ENCODE results near the gene PSKH1. TPM values are rescaled to one million over a fixed set of nuclear protein-coding genes. Genes with fewer than 3 reads are reported as not detected.
A peak's percentile ranks its signal among the peaks of the same experiment; 100 is the strongest.

Gene PSKH1
- total and polyA plus RNA-seq, 9 of the 15 experiments (the other 6 are each of a cell fraction or from before 2014, with no cell fraction given): 0.96 to 20.9 (median 9.4) TPM

- TF ChIP-seq RNF219 (CRISPR knock-in tag; IDR thresholded peaks at IDR 0.05) (no peak), MEIS2 (IDR thresholded peaks at IDR 0.05; ENCODE audit: partially characterized antibody) (no peak), SAFB2 (IDR thresholded peaks at IDR 0.05; ENCODE audit: borderline replicate concordance, low read depth, low read length, severe bottlenecking) (no peak), ZNF23 (CRISPR knock-in tag; IDR thresholded peaks at IDR 0.05) (no peak), HDAC8 (tag; IDR thresholded peaks at IDR 0.05) (no peak), ZNF518B (CRISPR knock-in tag; IDR thresholded peaks at IDR 0.05) (no peak), PHF21A (IDR thresholded peaks at IDR 0.05; ENCODE audit: borderline replicate concordance, low read depth) (0 out of 2 replicates have a peak, but pooled peaks have one; percentile 56), POLR3G (IDR thresholded peaks at IDR 0.05; ENCODE audit: extremely low read depth, insufficient read length, insufficient replicate concordance) (no peak), ATF6 (CRISPR knock-in tag; IDR thresholded peaks at IDR 0.05) (peak; percentile 87; the same call in 1 of the 2 replicates), MAFK (IDR thresholded peaks at IDR 0.05; ENCODE audit: low read length) (peak; percentile 26), ZNF324 (CRISPR knock-in tag; IDR thresholded peaks at IDR 0.05) (no peak), PTBP1 (IDR thresholded peaks at IDR 0.05; ENCODE audit: low read depth, low read length) (0 out of 2 replicates have a peak, but pooled peaks have one; percentile 27)
- TF ChIP-seq, protein P1, sequence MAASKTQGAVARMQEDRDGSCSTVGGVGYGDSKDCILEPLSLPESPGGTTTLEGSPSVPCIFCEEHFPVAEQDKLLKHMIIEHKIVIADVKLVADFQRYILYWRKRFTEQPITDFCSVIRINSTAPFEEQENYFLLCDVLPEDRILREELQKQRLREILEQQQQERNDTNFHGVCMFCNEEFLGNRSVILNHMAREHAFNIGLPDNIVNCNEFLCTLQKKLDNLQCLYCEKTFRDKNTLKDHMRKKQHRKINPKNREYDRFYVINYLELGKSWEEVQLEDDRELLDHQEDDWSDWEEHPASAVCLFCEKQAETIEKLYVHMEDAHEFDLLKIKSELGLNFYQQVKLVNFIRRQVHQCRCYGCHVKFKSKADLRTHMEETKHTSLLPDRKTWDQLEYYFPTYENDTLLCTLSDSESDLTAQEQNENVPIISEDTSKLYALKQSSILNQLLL (CRISPR knock-in tag; IDR thresholded peaks at IDR 0.05; ENCODE audit: borderline replicate concordance): no peak
These were observed 20.2 kb upstream of the PSKH1 start, which contains the start of gene EDC4 (continued) for GRCh38 chr16:67872631-67873434.
